Measurements from ENCODE around the gene MRPL49. TPM values are rescaled to one million over a fixed set of nuclear protein-coding genes. Genes with fewer than 3 reads are reported as not detected.

The MRPL49 gene
- total and polyA plus RNA-seq, 3 donors from 2014 or later = 53.9 to 87.7 (median 82.8) TPM

DNA sequence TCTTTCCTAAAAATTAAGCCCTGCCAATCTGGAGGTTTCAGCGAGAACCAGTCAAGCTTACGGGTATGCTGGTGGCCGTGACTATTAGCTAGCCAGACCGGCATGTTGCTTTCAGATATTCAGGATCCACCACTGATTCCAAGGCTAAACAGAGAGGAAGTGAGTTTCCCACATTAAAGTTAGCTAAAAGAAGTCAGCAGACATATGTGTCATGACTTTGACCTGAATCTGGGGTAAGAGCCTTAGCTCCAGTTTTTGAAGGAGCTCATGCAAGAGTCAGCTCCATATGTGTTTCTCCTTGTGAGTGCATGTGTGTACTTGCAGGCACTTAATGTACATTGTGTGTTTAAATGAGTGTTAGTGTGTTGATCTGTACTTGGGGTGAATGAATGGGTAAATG, 36.7 kb upstream of the MRPL49 start:
- H3K27ac ChIP-seq = no peak overlapping the region
- no peaks in the 10 kb centered on the region for H3K9me3 ChIP-seq
- H3K27me3 ChIP-seq = no peaks in the 10 kb centered on the region
- H3K4me3 ChIP-seq = no peak overlapping the region
- intact Hi-C loops (cut with DNase I; ENCODE audit: low total_unique reads) = no loop called here
- TF ChIP-seq POLR2A (IDR thresholded peaks at IDR 0.05) = no peak
- TF ChIP-seq, protein P1, sequence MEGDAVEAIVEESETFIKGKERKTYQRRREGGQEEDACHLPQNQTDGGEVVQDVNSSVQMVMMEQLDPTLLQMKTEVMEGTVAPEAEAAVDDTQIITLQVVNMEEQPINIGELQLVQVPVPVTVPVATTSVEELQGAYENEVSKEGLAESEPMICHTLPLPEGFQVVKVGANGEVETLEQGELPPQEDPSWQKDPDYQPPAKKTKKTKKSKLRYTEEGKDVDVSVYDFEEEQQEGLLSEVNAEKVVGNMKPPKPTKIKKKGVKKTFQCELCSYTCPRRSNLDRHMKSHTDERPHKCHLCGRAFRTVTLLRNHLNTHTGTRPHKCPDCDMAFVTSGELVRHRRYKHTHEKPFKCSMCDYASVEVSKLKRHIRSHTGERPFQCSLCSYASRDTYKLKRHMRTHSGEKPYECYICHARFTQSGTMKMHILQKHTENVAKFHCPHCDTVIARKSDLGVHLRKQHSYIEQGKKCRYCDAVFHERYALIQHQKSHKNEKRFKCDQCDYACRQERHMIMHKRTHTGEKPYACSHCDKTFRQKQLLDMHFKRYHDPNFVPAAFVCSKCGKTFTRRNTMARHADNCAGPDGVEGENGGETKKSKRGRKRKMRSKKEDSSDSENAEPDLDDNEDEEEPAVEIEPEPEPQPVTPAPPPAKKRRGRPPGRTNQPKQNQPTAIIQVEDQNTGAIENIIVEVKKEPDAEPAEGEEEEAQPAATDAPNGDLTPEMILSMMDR (IDR thresholded peaks at IDR 0.05) = no peak
- H3K36me3 ChIP-seq (ENCODE audit: low read depth, missing control alignments) = no peaks in the 10 kb centered on the region
- H3K4me1 ChIP-seq = peaks cover 14% of the 10 kb centered on the region
- WGBS, 2 donors = 93% methylated on average over 4 of the region's 4 CpGs
- DNase-seq = no peak

DNA sequence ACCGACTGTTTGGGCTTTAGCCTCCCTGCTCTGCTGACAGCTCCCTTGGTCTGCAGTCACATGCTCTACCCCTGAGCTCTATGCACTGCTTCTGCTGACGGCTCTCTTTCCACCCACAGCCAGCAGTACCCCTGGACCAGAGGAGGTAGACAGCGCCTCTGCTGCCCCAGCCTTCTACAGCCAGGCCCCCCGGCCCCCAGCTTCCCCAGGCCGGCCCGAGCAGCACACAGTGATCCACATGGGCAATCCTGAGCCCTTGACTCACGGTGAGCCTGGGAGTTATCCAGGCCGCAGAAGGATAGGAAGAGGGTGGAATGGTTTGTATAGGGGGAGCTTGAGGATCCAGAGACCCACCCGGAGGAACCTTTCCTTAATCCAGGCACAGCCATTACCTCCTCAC, 35.3 kb upstream of the MRPL49 start:
- WGBS, 2 donors = 88 to 91% methylated on average over 8 to 9 of the region's 9 CpGs
- Histone ChIP-seq H3K4me1 (peaks cover 14% of the 10 kb centered on the region), H3K36me3 (ENCODE audit: low read depth, missing control alignments) (no peaks in the 10 kb centered on the region), H3K9me3 (no peaks in the 10 kb centered on the region), H3K4me3 (no peak overlapping the region), H3K27me3 (no peaks in the 10 kb centered on the region), H3K27ac (no peak overlapping the region)
- intact Hi-C loops (cut with DNase I; ENCODE audit: low total_unique reads) = no loop called here
- no peak for DNase-seq
- TF ChIP-seq POLR2A (IDR thresholded peaks at IDR 0.05) = no peak
- TF ChIP-seq, protein P1 (IDR thresholded peaks at IDR 0.05) = no peak

DNA sequence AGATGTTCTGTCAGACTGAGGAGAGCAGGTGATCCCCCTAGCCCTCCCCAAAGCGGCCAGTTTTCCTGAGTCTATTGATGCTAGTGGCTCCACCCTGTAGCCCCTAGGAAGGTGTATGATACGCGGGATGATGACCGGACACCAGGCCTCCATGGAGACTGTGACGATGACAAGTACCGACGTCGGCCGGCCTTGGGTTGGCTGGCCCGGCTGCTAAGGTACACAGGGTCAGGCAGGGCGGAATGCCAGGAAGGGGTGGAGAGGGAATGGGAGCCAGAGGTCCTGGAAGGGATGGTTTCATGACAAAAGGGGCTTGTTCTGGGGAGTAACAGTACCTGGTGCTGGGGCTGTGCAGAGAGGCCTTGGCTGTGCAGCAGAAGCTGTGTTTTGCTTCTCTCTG, 34.9 kb upstream of the MRPL49 start:
- no peak for DNase-seq
- H3K36me3 ChIP-seq (ENCODE audit: low read depth, missing control alignments) = no peaks in the 10 kb centered on the region
- TF ChIP-seq POLR2A (IDR thresholded peaks at IDR 0.05) = no peak
- TF ChIP-seq, protein P1 (IDR thresholded peaks at IDR 0.05) = no peak
- H3K9me3 ChIP-seq = no peaks in the 10 kb centered on the region
- no peak overlapping the region for H3K4me3 ChIP-seq
- H3K4me1 ChIP-seq = peaks cover 14% of the 10 kb centered on the region
- intact Hi-C loops (cut with DNase I; ENCODE audit: low total_unique reads) = no loop called here
- H3K27ac ChIP-seq = no peak overlapping the region
- no peaks in the 10 kb centered on the region for H3K27me3 ChIP-seq
- 84 to 85% methylated on average over 11 of the region's 11 CpGs for WGBS, 2 donors

DNA sequence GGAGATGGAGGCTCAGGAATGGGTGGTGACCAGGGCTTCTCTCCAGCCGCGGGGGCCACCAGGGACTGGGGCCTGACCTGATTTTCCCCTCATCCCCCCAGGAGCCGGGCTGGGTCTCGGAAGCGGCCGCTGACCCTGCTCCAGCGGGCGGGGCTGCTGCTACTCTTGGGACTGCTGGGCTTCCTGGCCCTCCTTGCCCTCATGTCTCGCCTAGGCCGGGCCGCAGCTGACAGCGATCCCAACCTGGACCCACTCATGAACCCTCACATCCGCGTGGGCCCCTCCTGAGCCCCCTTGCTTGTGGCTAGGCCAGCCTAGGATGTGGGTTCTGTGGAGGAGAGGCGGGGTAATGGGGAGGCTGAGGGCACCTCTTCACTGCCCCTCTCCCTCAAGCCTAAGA, 34.3 kb upstream of the MRPL49 start:
- Histone ChIP-seq H3K4me3 (no peak overlapping the region), H3K27me3 (no peaks in the 10 kb centered on the region), H3K27ac (no peak overlapping the region), H3K9me3 (no peaks in the 10 kb centered on the region), H3K36me3 (ENCODE audit: low read depth, missing control alignments) (no peaks in the 10 kb centered on the region), H3K4me1 (peaks cover 14% of the 10 kb centered on the region)
- intact Hi-C loops (cut with DNase I; ENCODE audit: low total_unique reads) = no loop called here
- no peak for DNase-seq
- TF ChIP-seq POLR2A (IDR thresholded peaks at IDR 0.05) = no peak
- TF ChIP-seq, protein P1 (IDR thresholded peaks at IDR 0.05) = no peak
- WGBS, 2 donors = 90 to 94% methylated on average over 11 to 12 of the region's 15 CpGs

DNA sequence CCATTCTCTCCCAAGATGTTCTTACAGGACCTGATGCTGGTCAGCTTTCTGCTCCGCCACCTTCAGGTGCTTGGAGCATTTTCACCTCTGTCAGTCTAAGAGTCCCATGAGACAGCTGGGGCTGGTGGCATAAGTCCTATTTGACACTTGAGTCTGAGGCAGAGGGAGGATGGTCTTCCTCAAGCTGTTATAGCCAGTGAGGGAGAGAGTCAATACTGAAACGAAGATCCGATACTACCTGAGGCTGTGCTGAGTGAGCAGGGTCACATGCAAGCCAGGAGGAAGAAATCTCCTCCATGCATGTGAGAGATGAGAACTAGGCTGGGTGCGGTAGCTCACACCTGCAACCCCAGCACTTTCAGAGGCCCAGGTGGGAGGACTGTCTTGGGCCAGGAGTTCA, 32.5 kb upstream of the MRPL49 start:
- H3K27ac ChIP-seq = no peak overlapping the region
- H3K27me3 ChIP-seq = no peaks in the 10 kb centered on the region
- DNase-seq = no peak
- H3K36me3 ChIP-seq (ENCODE audit: low read depth, missing control alignments) = no peaks in the 10 kb centered on the region
- WGBS, 2 donors = 88 to 90% methylated on average over 3 to 4 of the region's 4 CpGs
- H3K9me3 ChIP-seq = no peaks in the 10 kb centered on the region
- TF ChIP-seq, protein P1 (IDR thresholded peaks at IDR 0.05) = no peak
- no peak for TF ChIP-seq POLR2A (IDR thresholded peaks at IDR 0.05)
- intact Hi-C loops (cut with DNase I; ENCODE audit: low total_unique reads) = no loop called here
- no peak overlapping the region for H3K4me3 ChIP-seq
- H3K4me1 ChIP-seq = peaks cover 12% of the 10 kb centered on the region

Data from testis (tissue), 3 donors.